SK-N-MC (cell line): ENCODE measurements around the gene PGA4.
"Not testable (repeated sequence)": the region's sequence is repeated elsewhere in the genome, so short reads cannot be mapped to it uniquely, and the experiment has no call there.

Experiments used
- DNase-seq: peaks from one replicate; pipeline ENCODE4 v3.0.0-alpha.2; 2011; ENCODE audit warnings: low read depth, low spot score
- H3K27ac ChIP-seq: fragments of 200-600 bp; sonication (generic); 2 replicates; pipeline ENCODE4 v1.5.1; 2016; ENCODE audit warnings: mixed run types
- H3K36me3 ChIP-seq: fragments of 200-600 bp; sonication (generic); 2 replicates; pipeline ENCODE4 v1.6.1; 2017; ENCODE audit warnings: antibody characterized with exemption, low read length, mixed read lengths; ENCODE audit not compliant: insufficient read depth
- H3K4me3 ChIP-seq: fragments of 200-600 bp; sonication (generic); 2 replicates; pipeline ENCODE4 v1.5.1; 2016
- H3K9ac ChIP-seq: fragments of 200-600 bp; sonication (generic); 2 replicates; pipeline ENCODE4 v1.8.0; 2017; ENCODE audit warnings: mixed run types, mixed read lengths; ENCODE audit not compliant: insufficient read length
- H3K9me3 ChIP-seq: fragments of 200-600 bp; sonication (generic); 2 replicates; pipeline ENCODE4 v1.6.1; 2017; ENCODE audit warnings: low read depth, mild to moderate bottlenecking, antibody characterized with exemption, low read length, moderate library complexity, mixed read lengths
- EZH2 ChIP-seq: fragments of 200-600 bp; sonication (generic); IDR thresholded peaks from one replicate; pipeline ENCODE4 v1.6.1; 2017; ENCODE audit warnings: antibody characterized with exemption
- FOXP2 ChIP-seq: optimal IDR thresholded peaks from 2 replicates; pipeline ENCODE3; 2011; ENCODE audit warnings: mild to moderate bottlenecking, moderate library complexity; ENCODE audit not compliant: insufficient read depth; ENCODE audit errors: extremely low read length, control extremely low read depth
- POLR2AphosphoS5 ChIP-seq: IDR thresholded peaks from 2 replicates; pipeline ENCODE4 v1.6.1; 2012; ENCODE audit warnings: mild to moderate bottlenecking, low read depth, low read length, borderline replicate concordance

Gene PGA4

DNA sequence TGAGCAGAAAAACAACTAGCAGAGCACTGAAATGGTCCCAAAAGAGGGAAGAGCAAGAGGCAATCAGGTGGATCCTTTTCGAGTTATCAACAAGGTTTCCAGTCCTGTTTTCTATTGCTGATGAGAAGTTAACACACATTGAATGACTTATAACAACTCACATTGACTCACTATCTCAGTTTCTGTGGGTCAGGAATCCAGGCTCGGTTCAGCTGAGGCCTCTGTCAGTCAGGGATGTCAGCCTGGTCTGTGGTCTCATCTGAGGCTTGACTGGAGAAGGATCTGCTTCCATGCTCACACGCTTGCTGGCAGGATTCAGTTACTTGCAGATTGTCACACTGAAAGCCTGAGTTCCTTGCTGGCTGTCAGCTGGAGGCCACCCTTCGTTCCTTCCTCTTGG lies 15.0 kb downstream of the PGA4 start:
- H3K4me3 ChIP-seq, H3K9ac ChIP-seq, H3K36me3 ChIP-seq, DNase-seq, H3K27ac ChIP-seq, H3K9me3 ChIP-seq: not testable (repeated sequence)

DNA sequence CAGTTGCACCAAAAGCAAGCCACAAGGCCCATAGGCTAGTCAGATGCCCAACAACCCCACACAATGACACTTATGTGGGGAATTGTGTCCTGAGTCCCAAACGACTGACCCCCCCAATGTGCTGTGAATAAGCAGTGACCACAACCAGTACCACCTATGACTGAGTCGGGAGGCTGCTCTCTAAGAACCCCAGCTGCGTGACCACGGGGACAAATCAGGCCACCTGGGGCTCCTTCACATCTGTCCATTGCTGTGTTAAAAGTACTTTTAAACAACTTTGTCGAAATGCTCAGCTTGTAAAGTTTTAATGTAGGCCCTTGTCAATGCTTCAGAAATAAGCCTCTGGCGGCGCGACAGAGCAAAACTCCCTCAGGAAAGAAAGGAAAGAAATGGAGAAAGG lies 18.1 kb downstream of the PGA4 start:
- H3K9ac ChIP-seq, H3K27ac ChIP-seq, DNase-seq, H3K36me3 ChIP-seq, H3K4me3 ChIP-seq, H3K9me3 ChIP-seq: not testable (repeated sequence)

GRCh38 chr11:61240875-61241274 lies 18.7 kb downstream of the PGA4 start, which contains the start of gene PGA5:
TSS of gene PGA5 (plus strand) at chr11:61241175. CDS start at chr11:61241227, 52 bp downstream.
- H3K9ac ChIP-seq, DNase-seq, H3K27ac ChIP-seq, H3K9me3 ChIP-seq, H3K4me3 ChIP-seq, H3K36me3 ChIP-seq: not testable (repeated sequence)

- H3K27ac ChIP-seq, H3K9me3 ChIP-seq, H3K36me3 ChIP-seq, DNase-seq, H3K4me3 ChIP-seq, H3K9ac ChIP-seq: not testable (repeated sequence)
These were observed 19.4 kb downstream of the PGA4 start for GRCh38 chr11:61241526-61241925.

DNA sequence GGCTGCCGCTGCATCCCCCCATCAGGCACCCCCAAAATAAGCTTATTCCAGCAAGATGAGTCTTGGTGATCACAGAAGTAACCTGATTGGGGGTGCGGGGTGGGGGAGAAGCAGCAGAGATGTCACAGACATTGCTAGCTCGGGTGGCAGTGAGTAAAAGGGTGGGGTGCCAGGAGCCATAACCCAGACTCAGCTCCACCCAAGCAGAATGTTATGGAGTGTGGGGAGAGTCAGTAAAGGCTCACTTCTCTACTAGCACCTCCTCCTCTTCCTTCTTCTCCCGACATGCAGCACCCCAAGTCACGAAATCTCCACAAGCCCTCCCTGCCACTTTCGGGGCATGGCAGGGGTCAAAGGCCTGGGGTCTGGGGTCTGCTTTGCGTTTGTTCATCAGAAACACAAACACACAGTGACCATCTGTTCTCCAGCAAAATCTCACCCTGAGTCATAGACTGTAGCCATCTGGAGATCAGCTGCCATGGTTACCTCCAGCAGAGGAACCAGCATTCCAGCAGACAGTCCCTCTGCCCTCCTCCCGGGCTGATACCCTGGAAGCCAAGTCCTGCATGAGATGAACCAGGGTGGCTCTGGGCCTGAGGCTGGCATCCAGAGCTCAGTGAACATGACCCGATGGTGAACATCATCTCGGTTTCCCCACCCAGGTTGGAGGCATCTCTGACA lies 23.3 kb downstream of the PGA4 start:
- H3K27ac ChIP-seq, H3K9me3 ChIP-seq, H3K36me3 ChIP-seq, DNase-seq, H3K4me3 ChIP-seq, H3K9ac ChIP-seq: not testable (repeated sequence)

DNA sequence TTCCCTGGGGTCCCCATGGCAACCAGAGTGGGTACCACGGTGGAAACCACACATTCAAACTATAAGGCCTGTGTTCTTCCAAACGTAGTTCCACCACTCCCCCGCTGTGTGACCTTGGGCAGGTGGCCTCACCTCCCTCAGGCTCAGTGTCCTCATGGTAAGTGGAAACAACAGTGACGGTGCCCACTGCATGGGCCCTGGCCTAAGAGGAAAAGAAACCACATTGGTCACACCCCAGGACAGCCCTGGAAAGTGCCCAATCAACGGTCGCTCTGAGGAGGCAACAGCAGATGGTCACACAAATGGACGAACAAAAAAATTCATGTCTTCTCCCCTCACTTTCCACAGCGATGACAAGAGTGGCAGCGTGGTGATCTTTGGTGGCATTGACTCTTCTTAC lies 25.9 kb downstream of the PGA4 start:
- H3K27ac ChIP-seq, H3K9me3 ChIP-seq, H3K4me3 ChIP-seq, DNase-seq, H3K36me3 ChIP-seq, H3K9ac ChIP-seq: not testable (repeated sequence)

DNA sequence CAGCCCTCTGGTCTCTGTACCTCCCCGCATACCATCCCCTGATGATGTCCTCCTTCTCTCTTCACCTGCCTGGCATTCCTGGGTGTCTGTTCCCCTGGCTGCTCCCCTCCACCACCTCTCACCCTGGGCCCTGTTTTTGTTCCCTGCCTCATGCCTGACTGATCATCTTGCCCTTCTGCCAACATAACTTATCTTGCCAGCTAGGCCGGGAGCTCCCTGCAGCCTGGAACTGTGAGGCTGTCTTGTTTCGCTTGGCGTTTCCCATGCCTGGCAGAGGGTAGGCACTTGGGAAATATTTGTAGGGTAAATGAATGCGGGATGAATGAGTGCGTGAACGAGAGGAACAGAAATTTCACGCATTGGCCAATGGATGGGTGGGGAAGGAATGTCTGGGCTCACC lies 27.1 kb downstream of the PGA4 start:
- not testable (repeated sequence) for H3K9ac ChIP-seq, H3K9me3 ChIP-seq, H3K4me3 ChIP-seq, H3K36me3 ChIP-seq, H3K27ac ChIP-seq, DNase-seq

DNA sequence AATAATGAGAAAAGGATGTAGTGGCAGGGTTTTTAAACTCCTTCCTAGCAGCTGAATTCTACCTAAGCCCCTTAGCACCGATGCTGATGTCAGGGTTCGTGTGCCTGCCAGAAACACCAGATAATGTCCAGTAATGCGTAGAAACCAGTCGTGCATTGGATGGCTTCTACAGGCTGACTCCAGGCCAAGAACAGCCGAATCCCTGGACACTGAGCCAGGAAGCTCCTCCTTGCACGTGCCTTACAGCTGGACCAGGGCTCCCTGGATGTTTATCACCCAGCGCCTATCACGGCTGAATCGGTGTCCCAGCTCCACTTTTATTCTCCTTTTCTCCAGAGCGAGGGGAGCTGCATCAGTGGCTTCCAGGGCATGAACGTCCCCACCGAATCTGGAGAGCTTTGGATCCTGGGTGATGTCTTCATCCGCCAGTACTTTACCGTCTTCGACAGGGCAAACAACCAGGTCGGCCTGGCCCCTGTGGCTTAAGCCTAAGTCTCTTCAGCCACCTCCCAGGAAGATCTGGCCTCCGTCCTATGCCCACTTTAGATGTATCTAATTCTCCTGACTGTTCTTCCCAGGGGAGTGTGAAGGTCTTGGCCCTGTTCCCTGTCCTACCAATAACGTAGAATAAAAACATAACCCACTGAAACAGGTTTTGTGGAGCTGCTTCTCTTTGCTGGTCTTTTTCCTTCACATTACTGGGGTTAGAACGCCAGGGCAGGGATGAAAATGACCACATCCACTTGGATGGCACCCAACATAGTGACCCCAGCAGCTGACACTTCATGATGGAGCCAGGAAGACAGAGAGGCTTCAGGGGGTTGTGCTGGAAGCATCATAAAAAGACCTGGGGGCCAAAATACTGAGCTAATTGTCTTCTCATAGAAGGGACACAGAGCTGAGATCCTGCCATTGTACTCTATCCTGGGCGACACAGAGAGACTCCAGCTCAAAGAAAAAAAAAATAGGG lies 28.9 kb downstream of the PGA4 start:
- not testable (repeated sequence) for DNase-seq, H3K9ac ChIP-seq, H3K36me3 ChIP-seq, H3K9me3 ChIP-seq, H3K27ac ChIP-seq, H3K4me3 ChIP-seq

DNA sequence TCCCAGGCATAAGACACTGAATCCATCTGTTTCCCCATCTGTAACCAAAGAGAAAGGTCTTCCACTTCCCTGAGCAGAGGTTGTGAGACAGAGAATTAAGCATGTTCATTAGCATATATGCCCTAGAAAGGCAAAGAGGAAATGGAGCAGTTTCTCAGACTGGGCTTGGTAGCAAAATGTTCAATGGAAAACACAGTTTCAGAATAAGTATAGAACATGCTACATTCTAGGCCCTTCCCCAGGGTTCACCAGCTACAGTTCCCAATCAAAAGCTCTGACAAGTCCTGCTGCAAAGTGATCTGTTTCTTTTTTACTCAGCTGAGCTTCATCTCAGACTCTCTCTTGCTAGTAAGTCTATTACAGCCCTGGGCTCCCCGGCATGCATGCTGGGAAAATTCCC lies 30.2 kb downstream of the PGA4 start:
- H3K36me3 ChIP-seq, H3K27ac ChIP-seq, H3K9me3 ChIP-seq, H3K9ac ChIP-seq, H3K4me3 ChIP-seq, DNase-seq: not testable (repeated sequence)

- no peak overlapping the region for H3K4me3 ChIP-seq
- no peaks in the 10 kb centered on the region for H3K9me3 ChIP-seq
- peak; percentile 3 for DNase-seq
- no peak overlapping the region for H3K27ac ChIP-seq
- no peak overlapping the region for H3K9ac ChIP-seq
- no peak for TF ChIP-seq FOXP2
- TF ChIP-seq EZH2, result no peak
- no peak for TF ChIP-seq POLR2AphosphoS5
- H3K36me3 ChIP-seq, result no peaks in the 10 kb centered on the region
These were observed 32.4 kb downstream of the PGA4 start for GRCh38 chr11:61254403-61255025.
